H9 (cell line): ENCODE data around the gene AGK. TPM values are rescaled to one million over a fixed set of nuclear protein-coding genes. Genes with fewer than 3 reads are reported as not detected.

ENCODE experiments used
- DNase-seq: peaks from one replicate; pipeline ENCODE4 v3.0.0-alpha.2; 2017
- H2AFZ ChIP-seq: one replicate; pipeline ENCODE4 v1.6.1; 2013; ENCODE audit warnings: mild to moderate bottlenecking, low read length, control low read depth, moderate library complexity
- H2AK5ac ChIP-seq: 2 replicates; pipeline ENCODE4 v1.6.1; 2013; ENCODE audit warnings: low read length, control low read depth, mixed read lengths; ENCODE audit not compliant: insufficient read length
- H2BK120ac ChIP-seq: one replicate; pipeline ENCODE4 v1.6.1; 2013; ENCODE audit warnings: low read depth, mild to moderate bottlenecking, low read length, control low read depth, inconsistent platforms; ENCODE audit not compliant: poor library complexity, severe bottlenecking
- H2BK12ac ChIP-seq: 2 replicates; pipeline ENCODE4 v1.6.1; 2013; ENCODE audit warnings: low read length, control low read depth, mixed read lengths, low read depth; ENCODE audit not compliant: insufficient read length
- H2BK15ac ChIP-seq: 2 replicates; pipeline ENCODE4 v1.6.1; 2013; ENCODE audit warnings: low read depth, low read length, control low read depth
- H2BK20ac ChIP-seq: one replicate; pipeline ENCODE4 v1.6.1; 2013; ENCODE audit warnings: low read depth, mild to moderate bottlenecking, low read length, control low read depth, inconsistent platforms; ENCODE audit not compliant: poor library complexity, severe bottlenecking
- H2BK5ac ChIP-seq: 2 replicates; pipeline ENCODE4 v1.6.1; 2013; ENCODE audit warnings: low read length, control low read depth, mixed read lengths; ENCODE audit not compliant: insufficient read length
- H3K14ac ChIP-seq: 2 replicates; pipeline ENCODE4 v1.6.1; 2013; ENCODE audit warnings: low read length, control low read depth; ENCODE audit not compliant: insufficient read depth
- H3K18ac ChIP-seq: 2 replicates; pipeline ENCODE4 v1.6.1; 2013; ENCODE audit warnings: low read depth, mild to moderate bottlenecking, mixed read lengths, low read length, control low read depth; ENCODE audit not compliant: insufficient read length
- H3K23ac ChIP-seq: 2 replicates; pipeline ENCODE4 v1.6.1; 2013; ENCODE audit warnings: low read length, control low read depth, mixed read lengths, low read depth; ENCODE audit not compliant: insufficient read length
- H3K23me2 ChIP-seq: 2 replicates; pipeline ENCODE4 v1.6.1; 2013; ENCODE audit warnings: low read depth, mild to moderate bottlenecking, mixed read lengths, low read length, control low read depth; ENCODE audit not compliant: insufficient read length, poor library complexity, severe bottlenecking
- H3K27ac ChIP-seq: 2 replicates; pipeline ENCODE4 v1.5.1; 2013; ENCODE audit warnings: low read length, control low read depth, mixed read lengths, low read depth; ENCODE audit not compliant: insufficient read length
- H3K27me3 ChIP-seq: 2 replicates; pipeline ENCODE4 v1.6.1; 2013; ENCODE audit warnings: low read length, control low read depth, inconsistent platforms; ENCODE audit not compliant: insufficient read depth
- H3K4ac ChIP-seq: 2 replicates; pipeline ENCODE4 v1.6.1; 2013; ENCODE audit warnings: low read depth, mild to moderate bottlenecking, control low read depth, inconsistent platforms, low read length, moderate library complexity
- H3K4me1 ChIP-seq: 2 replicates; pipeline ENCODE4 v1.6.1; 2013; ENCODE audit warnings: low read length, control low read depth, inconsistent platforms; ENCODE audit not compliant: insufficient read depth
- H3K4me2 ChIP-seq: 2 replicates; pipeline ENCODE4 v1.6.1; 2013; ENCODE audit warnings: low read length, control low read depth, mixed read lengths; ENCODE audit not compliant: insufficient read length, insufficient read depth
- H3K56ac ChIP-seq: 2 replicates; pipeline ENCODE4 v1.6.1; 2013; ENCODE audit warnings: low read depth, mild to moderate bottlenecking, mixed read lengths, low read length, control low read depth; ENCODE audit not compliant: insufficient read length
- H3K79me1 ChIP-seq: 2 replicates; pipeline ENCODE4 v1.6.1; 2013; ENCODE audit warnings: low read depth, mild to moderate bottlenecking, moderate library complexity, low read length, control low read depth, inconsistent platforms; ENCODE audit not compliant: insufficient read depth, poor library complexity, severe bottlenecking
- H3K79me2 ChIP-seq: 2 replicates; pipeline ENCODE4 v1.6.1; 2013; ENCODE audit warnings: low read length, control low read depth, inconsistent platforms; ENCODE audit not compliant: insufficient read depth
- H3K9ac ChIP-seq: 2 replicates; pipeline ENCODE4 v1.6.1; 2013; ENCODE audit warnings: low read length, control low read depth, mixed read lengths; ENCODE audit not compliant: insufficient read length; ENCODE audit errors: extremely low read depth
- H3K9me3 ChIP-seq: one replicate; pipeline ENCODE4 v1.6.1; 2013; ENCODE audit warnings: low read depth, low read length, inconsistent platforms; ENCODE audit not compliant: control insufficient read depth
- H3T11ph ChIP-seq: one replicate; pipeline ENCODE4 v1.6.1; 2013; ENCODE audit warnings: mild to moderate bottlenecking, low read length, control low read depth, inconsistent platforms
- H4K20me1 ChIP-seq: one replicate; pipeline ENCODE4 v1.6.1; 2013; ENCODE audit not compliant: control insufficient read depth, insufficient read length, insufficient read depth
- H4K5ac ChIP-seq: 2 replicates; pipeline ENCODE4 v1.6.1; 2013; ENCODE audit warnings: low read depth, mild to moderate bottlenecking, mixed read lengths, low read length, control low read depth; ENCODE audit not compliant: insufficient read length
- H4K8ac ChIP-seq: replicated peaks from 2 replicates; pipeline ENCODE4 v1.6.1; 2013; ENCODE audit warnings: low read length, control low read depth, mixed read lengths, low read depth; ENCODE audit not compliant: insufficient read length
- H4K91ac ChIP-seq: 2 replicates; pipeline ENCODE4 v1.6.1; 2013; ENCODE audit warnings: low read depth, mild to moderate bottlenecking, moderate library complexity, mixed read lengths, low read length, control low read depth; ENCODE audit not compliant: insufficient read length
- H3K27ac Mint-ChIP-seq, 3 experiments: 2 replicates in 2 of 3; 3 replicates in 1 of 3; pipeline ENCODE4 v1.8.0; 2020 to 2021; ENCODE audit warnings: mixed read lengths in 3 of 3, mild to moderate bottlenecking in 1 of 3, moderate library complexity in 1 of 3
- H3K27me3 Mint-ChIP-seq: 2 replicates; pipeline ENCODE4 v1.8.0; 2021; ENCODE audit warnings: low read depth, mild to moderate bottlenecking, moderate library complexity, mixed read lengths
- H3K36me3 Mint-ChIP-seq, 3 experiments: 2 replicates in 2 of 3; 3 replicates in 1 of 3; pipeline ENCODE4 v1.8.0; 2020 to 2021; ENCODE audit warnings: low read depth in 3 of 3, mixed read lengths in 3 of 3; ENCODE audit not compliant: insufficient read depth in 1 of 3
- H3K4me1 Mint-ChIP-seq, 2 experiments: 2 replicates each; pipeline ENCODE4 v1.8.0; 2020; ENCODE audit warnings: mixed read lengths in 2 of 2
- H3K4me3 Mint-ChIP-seq, 2 experiments: 2 replicates in 1 of 2; 3 replicates in 1 of 2; pipeline ENCODE4 v1.8.0; 2020 to 2021; ENCODE audit warnings: mild to moderate bottlenecking in 2 of 2, mixed read lengths in 2 of 2, moderate library complexity in 1 of 2
- H3K9me3 Mint-ChIP-seq, 2 experiments: 2 replicates in 1 of 2; 3 replicates in 1 of 2; pipeline ENCODE4 v1.8.0; 2020; ENCODE audit warnings: mild to moderate bottlenecking in 2 of 2, mixed read lengths in 2 of 2, moderate library complexity in 1 of 2
- CTCF ChIP-seq: fragments of 200-600 bp; sonication (generic); conservative IDR thresholded peaks from 3 replicates; pipeline ENCODE4 v1.8.0; 2021; ENCODE audit warnings: antibody characterized with exemption, mild to moderate bottlenecking
- WGBS: extraction: QIAGEN DNeasy Blood & Tissue Kit; methylation state at CpG from one replicate; pipeline ENCODE4 v1.1.7; 2013; ENCODE audit warnings: missing lambda C conversion rate, low lambda C conversion rate, mixed read lengths; ENCODE audit not compliant: insufficient read length; ENCODE audit errors: extremely low coverage; 5-methylcytosine and 5-hydroxymethylcytosine counted together
- total RNA-seq: library from RNA; stranded (reverse); gene quantifications from 2 replicates; pipeline ENCODE4 v1.2.1, GENCODE V29; 2021

The AGK gene
- total RNA-seq, 1 experiment from 2014 or later, result 35.1 TPM

GRCh38 chr7:141648276-141649114, 97.3 kb downstream of the AGK start:
- Histone ChIP-seq H4K91ac (no peak overlapping the region), H2BK5ac (no peak overlapping the region), H4K20me1 (no peaks in the 10 kb centered on the region), H3K27ac (no peak overlapping the region), H3T11ph (no peak overlapping the region), H3K18ac (no peak overlapping the region), H2BK120ac (no peak overlapping the region), H3K4me2 (no peak overlapping the region), H3K79me2 (no peaks in the 10 kb centered on the region), H4K8ac (no peak overlapping the region), H2AFZ (no peak overlapping the region), H3K9me3 (no peaks in the 10 kb centered on the region), H3K4me1 (no peaks in the 10 kb centered on the region), H3K9ac (no peak overlapping the region), H2AK5ac (no peak overlapping the region), H2BK12ac (no peak overlapping the region), H3K27me3 (no peaks in the 10 kb centered on the region), H3K23me2 (no peaks in the 10 kb centered on the region), H2BK20ac (no peak overlapping the region), H4K5ac (no peak overlapping the region), H2BK15ac (no peak overlapping the region), H3K79me1 (no peaks in the 10 kb centered on the region), H3K14ac (no peak overlapping the region), H3K23ac (no peak overlapping the region), H3K4ac (no peak overlapping the region), H3K56ac (no peak overlapping the region)
- no peak overlapping the region; a peak in 1 of 7 replicates for H3K27ac Mint-ChIP-seq
- TF ChIP-seq CTCF, result no peak
- H3K4me1 Mint-ChIP-seq, result peaks cover 14 to 18% of the 10 kb centered on the region in 2 experiments
- no peaks in the 10 kb centered on the region for H3K9me3 Mint-ChIP-seq
- peaks cover 4 to 8% (median 7%) of the 10 kb centered on the region in 3 experiments; a peak in 6 of 7 replicates for H3K36me3 Mint-ChIP-seq
- no peaks in the 10 kb centered on the region; the same call in 1 of the 2 replicates for H3K27me3 Mint-ChIP-seq
- DNase-seq, result no peak
- no peak overlapping the region for H3K4me3 Mint-ChIP-seq
- no CpG with 5 or more reads among the region's 6 CpGs for WGBS
